ENCODE measurements around the gene GNAI3. TPM values are rescaled to one million over a fixed set of nuclear protein-coding genes. Genes with fewer than 3 reads are reported as not detected.

GNAI3 gene
- polyA plus RNA-seq, 2 of the 4 experiments (the other 2 are of a cell fraction): 5.3 to 8.7 TPM

DNA sequence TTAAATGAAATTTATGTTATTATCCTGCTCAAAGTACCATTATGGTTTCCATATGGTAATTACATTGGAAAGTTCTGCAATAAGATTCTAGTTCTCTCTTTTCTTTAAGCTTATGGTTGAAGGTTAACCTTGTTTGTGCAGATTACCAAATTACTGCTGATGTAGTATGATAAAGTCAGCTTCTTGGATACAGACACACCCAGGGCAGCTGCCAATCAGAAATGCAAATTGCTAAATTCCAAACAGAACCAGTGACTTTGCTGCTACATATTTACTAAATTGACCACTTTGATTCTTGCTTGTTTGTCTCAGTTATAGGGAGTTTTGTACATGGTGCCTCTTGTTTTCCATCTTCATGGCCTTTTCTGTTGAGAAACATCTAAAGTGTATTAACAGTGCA, 44.5 kb downstream of the GNAI3 start:
- CTCF ChIA-PET: no interaction called here
- Histone ChIP-seq H3K4me2 (no peak overlapping the region), H3K4me3 (no peak overlapping the region), H3K27ac (no peak overlapping the region), H3K4me1 (no peaks in the 10 kb centered on the region), H3K9me3 (no peaks in the 10 kb centered on the region)
- DNase-seq (ENCODE audit: low read depth in 1 of 2, low spot score in 1 of 2): no peak
- FAIRE-seq: no peak
- TF ChIP-seq KDM5A (IDR thresholded peaks at IDR 0.05) (no peak), TP53 (CRISPR knock-in tag; IDR thresholded peaks at IDR 0.05) (no peak), EP300 (IDR thresholded peaks at IDR 0.05) (no peak), E2F6 (IDR thresholded peaks at IDR 0.05; ENCODE audit: borderline replicate concordance, low read depth) (no peak), MYC (IDR thresholded peaks at IDR 0.05; ENCODE audit: borderline replicate concordance, low read length) (no peak), POLR2AphosphoS2 (conservative IDR thresholded peaks at IDR 0.05; ENCODE audit: low read length) (no peak)
- TF ChIP-seq, protein P1, sequence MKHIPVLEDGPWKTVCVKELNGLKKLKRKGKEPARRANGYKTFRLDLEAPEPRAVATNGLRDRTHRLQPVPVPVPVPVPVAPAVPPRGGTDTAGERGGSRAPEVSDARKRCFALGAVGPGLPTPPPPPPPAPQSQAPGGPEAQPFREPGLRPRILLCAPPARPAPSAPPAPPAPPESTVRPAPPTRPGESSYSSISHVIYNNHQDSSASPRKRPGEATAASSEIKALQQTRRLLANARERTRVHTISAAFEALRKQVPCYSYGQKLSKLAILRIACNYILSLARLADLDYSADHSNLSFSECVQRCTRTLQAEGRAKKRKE (CRISPR knock-in tag; IDR thresholded peaks at IDR 0.05; ENCODE audit: low read depth): no peak
- no peak for ATAC-seq
- POLR2A ChIA-PET: no interaction called here

- no peak for DNase-seq (ENCODE audit: low read depth in 1 of 2, low spot score in 1 of 2)
- no peak for ATAC-seq
- ChIA-PET CTCF (interaction anchor here (0.7 to 1.4 kb wide), 2 partner anchors 10 to 19 kb away, joined by 3 to 5 read pairs; no protein-coding TSS in a partner anchor), POLR2A (no interaction called here)
- Histone ChIP-seq H3K27ac (no peak overlapping the region), H3K4me1 (no peaks in the 10 kb centered on the region), H3K4me2 (no peak overlapping the region), H3K4me3 (no peak overlapping the region), H3K9me3 (no peaks in the 10 kb centered on the region)
- no peak for FAIRE-seq
- WGBS (ENCODE audit: missing lambda C conversion rate): 90% methylated on average over 2 of the region's 2 CpGs
- TF ChIP-seq EHF (CRISPR knock-in tag; IDR thresholded peaks at IDR 0.05) (no peak), KDM1A (IDR thresholded peaks at IDR 0.05; ENCODE audit: low read depth) (no peak), HOXB5 (CRISPR knock-in tag; IDR thresholded peaks at IDR 0.05) (no peak), CHD4 (IDR thresholded peaks at IDR 0.05; ENCODE audit: borderline replicate concordance) (no peak), FOXS1 (CRISPR knock-in tag; IDR thresholded peaks at IDR 0.05) (no peak), SREBF2 (IDR thresholded peaks at IDR 0.05) (no peak), ZSCAN20 (CRISPR knock-in tag; IDR thresholded peaks at IDR 0.05) (no peak), HEYL (CRISPR knock-in tag; IDR thresholded peaks at IDR 0.05) (no peak), CBX8 (IDR thresholded peaks at IDR 0.05) (no peak), PHF8 (IDR thresholded peaks at IDR 0.05; ENCODE audit: borderline replicate concordance, low read depth) (no peak), RARB (CRISPR knock-in tag; IDR thresholded peaks at IDR 0.05) (no peak), CEBPB (IDR thresholded peaks at IDR 0.05) (no peak), CHD2 (IDR thresholded peaks at IDR 0.05; ENCODE audit: low read length, partially characterized antibody) (no peak), ZFP36 (IDR thresholded peaks at IDR 0.05; ENCODE audit: borderline replicate concordance, partially characterized antibody) (no peak)
- TF ChIP-seq, protein P2, sequence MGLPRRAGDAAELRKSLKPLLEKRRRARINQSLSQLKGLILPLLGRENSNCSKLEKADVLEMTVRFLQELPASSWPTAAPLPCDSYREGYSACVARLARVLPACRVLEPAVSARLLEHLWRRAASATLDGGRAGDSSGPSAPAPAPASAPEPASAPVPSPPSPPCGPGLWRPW (IDR thresholded peaks at IDR 0.05): no peak
- TF ChIP-seq, protein P1 (CRISPR knock-in tag; IDR thresholded peaks at IDR 0.05; ENCODE audit: low read depth): no peak
Observed at GRCh38 chr1:109595531-109595930, 47.1 kb downstream of the GNAI3 start.

DNA sequence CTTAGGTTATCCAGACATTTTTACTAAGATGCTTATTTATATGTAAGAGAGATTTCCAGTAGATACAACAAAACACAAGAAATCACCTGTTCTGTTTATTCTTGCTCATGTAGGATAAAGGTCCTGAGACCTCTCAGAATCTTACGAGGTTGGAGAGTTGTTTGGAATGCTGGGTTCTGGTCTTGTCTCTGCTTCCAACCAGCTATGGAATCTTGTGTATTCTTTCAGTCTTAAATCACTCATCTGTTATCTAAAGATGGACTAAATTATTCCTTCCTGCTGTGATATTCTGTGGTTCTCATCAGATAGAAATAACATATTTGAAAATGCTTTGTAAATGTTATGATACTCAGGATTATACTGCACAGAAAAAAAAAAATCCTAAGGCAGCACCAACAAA, 49.7 kb downstream of the GNAI3 start:
- no peaks in the 10 kb centered on the region for H3K4me1 ChIP-seq
- ChIA-PET POLR2A (no interaction called here), CTCF (interaction anchor here (0.7 to 2.3 kb wide), 4 partner anchors 19 to 66 kb away, joined by 3 to 5 read pairs (median 4); partner anchors contain the start of genes AMPD2 and GNAT2)
- 73% methylated on average over 1 of the region's 1 CpG for WGBS (ENCODE audit: missing lambda C conversion rate)
- DNase-seq (ENCODE audit: low read depth in 1 of 2, low spot score in 1 of 2): no peak
- TF ChIP-seq NR3C1 (IDR thresholded peaks at IDR 0.05) (no peak), EHMT2 (IDR thresholded peaks at IDR 0.05; ENCODE audit: low read depth) (no peak), JUN (IDR thresholded peaks at IDR 0.05) (no peak), HOXA7 (CRISPR knock-in tag; IDR thresholded peaks at IDR 0.05) (no peak), CHD2 (IDR thresholded peaks at IDR 0.05; ENCODE audit: low read length, partially characterized antibody) (no peak), KDM5A (IDR thresholded peaks at IDR 0.05) (no peak), TFCP2L1 (CRISPR knock-in tag; IDR thresholded peaks at IDR 0.05) (no peak), FOXS1 (CRISPR knock-in tag; IDR thresholded peaks at IDR 0.05) (no peak)
- TF ChIP-seq, protein P3, sequence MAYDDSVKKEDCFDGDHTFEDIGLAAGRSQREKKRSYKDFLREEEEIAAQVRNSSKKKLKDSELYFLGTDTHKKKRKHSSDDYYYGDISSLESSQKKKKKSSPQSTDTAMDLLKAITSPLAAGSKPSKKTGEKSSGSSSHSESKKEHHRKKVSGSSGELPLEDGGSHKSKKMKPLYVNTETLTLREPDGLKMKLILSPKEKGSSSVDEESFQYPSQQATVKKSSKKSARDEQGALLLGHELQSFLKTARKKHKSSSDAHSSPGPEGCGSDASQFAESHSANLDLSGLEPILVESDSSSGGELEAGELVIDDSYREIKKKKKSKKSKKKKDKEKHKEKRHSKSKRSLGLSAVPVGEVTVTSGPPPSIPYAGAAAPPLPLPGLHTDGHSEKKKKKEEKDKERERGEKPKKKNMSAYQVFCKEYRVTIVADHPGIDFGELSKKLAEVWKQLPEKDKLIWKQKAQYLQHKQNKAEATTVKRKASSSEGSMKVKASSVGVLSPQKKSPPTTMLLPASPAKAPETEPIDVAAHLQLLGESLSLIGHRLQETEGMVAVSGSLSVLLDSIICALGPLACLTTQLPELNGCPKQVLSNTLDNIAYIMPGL (CRISPR knock-in tag; IDR thresholded peaks at IDR 0.05; ENCODE audit: borderline replicate concordance): no peak
- TF ChIP-seq, protein P1 (CRISPR knock-in tag; IDR thresholded peaks at IDR 0.05; ENCODE audit: low read depth): no peak
- H3K27ac ChIP-seq: no peak overlapping the region
- no peak overlapping the region for H3K4me2 ChIP-seq
- no peak for ATAC-seq
- H3K4me3 ChIP-seq: no peak overlapping the region
- FAIRE-seq: no peak
- H3K9me3 ChIP-seq: no peaks in the 10 kb centered on the region

All from A549 (cell line).